SU-DHL-6 (cell line): ENCODE measurements around the gene PNPLA4.

Experiments
- EZH2phosphoT487 ChIP-seq: fragments of 200-600 bp; sonication (generic), shearing (Covaris generic); conservative IDR thresholded peaks from 2 replicates; pipeline ENCODE4 v1.6.1; 2018; ENCODE audit warnings: mild to moderate bottlenecking, antibody characterized with exemption, low read length, moderate library complexity, mixed read lengths
- TF ChIP-seq, protein P1 (sequence below): fragments of 200-600 bp; sonication (generic); IDR thresholded peaks from one replicate; pipeline ENCODE4 v1.5.1; 2017; ENCODE audit warnings: antibody characterized with exemption, mild to moderate bottlenecking, low read length, moderate library complexity; ENCODE audit not compliant: insufficient read depth, poor library complexity, severe bottlenecking

- TF ChIP-seq, protein P1, sequence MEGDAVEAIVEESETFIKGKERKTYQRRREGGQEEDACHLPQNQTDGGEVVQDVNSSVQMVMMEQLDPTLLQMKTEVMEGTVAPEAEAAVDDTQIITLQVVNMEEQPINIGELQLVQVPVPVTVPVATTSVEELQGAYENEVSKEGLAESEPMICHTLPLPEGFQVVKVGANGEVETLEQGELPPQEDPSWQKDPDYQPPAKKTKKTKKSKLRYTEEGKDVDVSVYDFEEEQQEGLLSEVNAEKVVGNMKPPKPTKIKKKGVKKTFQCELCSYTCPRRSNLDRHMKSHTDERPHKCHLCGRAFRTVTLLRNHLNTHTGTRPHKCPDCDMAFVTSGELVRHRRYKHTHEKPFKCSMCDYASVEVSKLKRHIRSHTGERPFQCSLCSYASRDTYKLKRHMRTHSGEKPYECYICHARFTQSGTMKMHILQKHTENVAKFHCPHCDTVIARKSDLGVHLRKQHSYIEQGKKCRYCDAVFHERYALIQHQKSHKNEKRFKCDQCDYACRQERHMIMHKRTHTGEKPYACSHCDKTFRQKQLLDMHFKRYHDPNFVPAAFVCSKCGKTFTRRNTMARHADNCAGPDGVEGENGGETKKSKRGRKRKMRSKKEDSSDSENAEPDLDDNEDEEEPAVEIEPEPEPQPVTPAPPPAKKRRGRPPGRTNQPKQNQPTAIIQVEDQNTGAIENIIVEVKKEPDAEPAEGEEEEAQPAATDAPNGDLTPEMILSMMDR = no peak
- no peak for TF ChIP-seq EZH2phosphoT487
Observed at GRCh38 chrX:7904562-7904961, 22.7 kb downstream of the PNPLA4 start.
